SU-DHL-6 (cell line): ENCODE data around the gene FAM184B.

Source experiments
- EZH2phosphoT487 ChIP-seq: fragments of 200-600 bp; sonication (generic), shearing (Covaris generic); conservative IDR thresholded peaks from 2 replicates; pipeline ENCODE4 v1.6.1; 2018; ENCODE audit warnings: mild to moderate bottlenecking, antibody characterized with exemption, low read length, moderate library complexity, mixed read lengths
- TF ChIP-seq, protein P1 (sequence below): fragments of 200-600 bp; sonication (generic); IDR thresholded peaks from one replicate; pipeline ENCODE4 v1.5.1; 2017; ENCODE audit warnings: antibody characterized with exemption, mild to moderate bottlenecking, low read length, moderate library complexity; ENCODE audit not compliant: insufficient read depth, poor library complexity, severe bottlenecking

DNA sequence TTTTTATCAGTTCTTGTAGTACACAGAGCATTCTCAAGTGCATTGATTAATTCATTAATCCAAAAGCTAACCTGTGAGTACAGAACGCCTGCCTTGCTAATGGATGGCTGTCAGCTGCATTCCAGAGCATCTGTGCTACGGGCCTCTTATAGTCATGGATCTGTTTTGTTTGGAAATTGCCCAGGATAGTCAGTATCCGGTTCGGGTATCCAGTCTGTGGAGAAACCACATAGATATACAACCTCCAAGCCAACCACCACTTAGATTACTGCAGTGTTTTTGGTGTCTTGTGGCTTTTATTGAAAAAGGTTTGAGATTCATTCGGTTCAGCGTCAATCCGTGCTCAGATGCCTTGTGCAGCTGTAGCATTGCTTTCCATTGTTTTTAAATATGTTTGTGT, 200.5 kb downstream of the FAM184B start:
- TF ChIP-seq, protein P1, sequence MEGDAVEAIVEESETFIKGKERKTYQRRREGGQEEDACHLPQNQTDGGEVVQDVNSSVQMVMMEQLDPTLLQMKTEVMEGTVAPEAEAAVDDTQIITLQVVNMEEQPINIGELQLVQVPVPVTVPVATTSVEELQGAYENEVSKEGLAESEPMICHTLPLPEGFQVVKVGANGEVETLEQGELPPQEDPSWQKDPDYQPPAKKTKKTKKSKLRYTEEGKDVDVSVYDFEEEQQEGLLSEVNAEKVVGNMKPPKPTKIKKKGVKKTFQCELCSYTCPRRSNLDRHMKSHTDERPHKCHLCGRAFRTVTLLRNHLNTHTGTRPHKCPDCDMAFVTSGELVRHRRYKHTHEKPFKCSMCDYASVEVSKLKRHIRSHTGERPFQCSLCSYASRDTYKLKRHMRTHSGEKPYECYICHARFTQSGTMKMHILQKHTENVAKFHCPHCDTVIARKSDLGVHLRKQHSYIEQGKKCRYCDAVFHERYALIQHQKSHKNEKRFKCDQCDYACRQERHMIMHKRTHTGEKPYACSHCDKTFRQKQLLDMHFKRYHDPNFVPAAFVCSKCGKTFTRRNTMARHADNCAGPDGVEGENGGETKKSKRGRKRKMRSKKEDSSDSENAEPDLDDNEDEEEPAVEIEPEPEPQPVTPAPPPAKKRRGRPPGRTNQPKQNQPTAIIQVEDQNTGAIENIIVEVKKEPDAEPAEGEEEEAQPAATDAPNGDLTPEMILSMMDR, result no peak
- no peak for TF ChIP-seq EZH2phosphoT487
